Measurements from ENCODE around the gene GFI1B. TPM values are rescaled to one million over a fixed set of nuclear protein-coding genes. Genes with fewer than 3 reads are reported as not detected.

Gene GFI1B
- total RNA-seq, 1 experiment from 2014 or later = not detected

DNA sequence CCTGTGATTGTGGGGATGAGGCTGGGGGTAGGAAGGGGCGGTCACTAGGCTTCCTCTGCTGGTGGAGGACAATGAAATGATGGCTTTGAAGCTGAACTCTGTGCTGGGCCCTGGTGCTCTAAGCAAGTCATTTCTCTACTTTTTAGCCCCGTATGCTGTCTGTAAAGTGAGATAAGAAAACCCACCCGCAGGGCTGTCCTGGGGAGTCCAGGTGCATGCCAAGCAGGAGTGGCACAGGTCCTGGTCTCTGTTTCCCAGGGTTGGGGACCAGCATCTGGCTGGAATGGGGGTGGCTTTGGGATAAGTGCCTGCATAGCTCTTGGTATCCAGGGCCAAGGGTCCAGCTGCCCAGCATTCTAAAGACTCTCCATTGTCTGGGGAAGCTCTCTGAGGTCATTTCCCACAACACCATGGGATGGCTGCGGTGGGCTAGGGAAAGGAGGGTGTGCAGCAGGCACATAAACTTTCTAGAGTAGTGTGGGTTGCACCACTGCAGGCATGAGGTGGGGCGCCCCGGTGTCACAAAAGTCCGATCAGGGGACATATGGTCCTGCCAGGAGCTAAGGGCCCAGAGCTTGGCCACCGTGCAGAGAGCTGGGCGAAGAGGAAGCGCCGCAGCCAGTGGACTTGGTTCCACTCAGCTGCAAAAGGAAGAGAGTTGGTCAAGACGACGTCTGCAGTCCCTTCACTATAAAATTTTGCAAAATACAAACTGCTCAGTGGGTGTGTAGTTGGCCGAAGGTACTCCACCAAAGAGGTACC lies 26.7 kb downstream of the GFI1B start:
- Mint-ChIP-seq H3K4me1 (ENCODE audit: low read depth, unreplicated experiment) (no peaks in the 10 kb centered on the region), H3K4me3 (ENCODE audit: low read depth, unreplicated experiment) (no peak overlapping the region), H3K27me3 (ENCODE audit: unreplicated experiment) (peaks cover 80% of the 10 kb centered on the region), H3K9me3 (ENCODE audit: low read depth, unreplicated experiment) (peaks cover 3% of the 10 kb centered on the region), H3K36me3 (ENCODE audit: insufficient read depth, unreplicated experiment) (no peaks in the 10 kb centered on the region), H3K27ac (ENCODE audit: unreplicated experiment) (no peak overlapping the region)
- CTCF ChIA-PET = interaction anchor here (1.3 kb wide), 1 partner anchor 17 kb away, joined by 4 read pairs; no protein-coding TSS in a partner anchor
- no peak for TF ChIP-seq CTCF (IDR thresholded peaks at IDR 0.05; ENCODE audit: unreplicated experiment)
- BruUV-seq (replicated peaks) = no TSS peak
- no peak for DNase-seq
- intact Hi-C loops (cut with micrococcal nuclease; ENCODE audit: unreplicated experiment) = no loop called here

DNA sequence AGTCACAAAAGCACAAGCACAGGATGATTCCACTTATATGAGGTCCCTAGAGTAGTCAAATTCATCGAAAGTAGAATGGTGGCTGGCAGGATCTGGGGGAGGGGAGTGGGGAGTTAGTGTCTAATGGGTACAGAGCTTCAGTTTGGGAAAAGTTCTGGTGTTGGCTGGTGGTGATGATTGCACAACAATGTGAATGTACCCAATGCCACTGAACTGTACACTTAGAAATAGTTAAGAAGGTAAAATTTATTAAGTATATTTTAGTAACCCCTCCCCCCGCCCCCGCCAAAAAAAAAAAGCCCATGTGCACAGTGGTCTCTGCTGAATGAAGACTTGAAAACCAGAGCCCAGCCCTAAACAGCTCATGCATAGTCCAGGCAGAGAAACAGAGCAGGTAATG lies 27.5 kb downstream of the GFI1B start:
- CTCF ChIA-PET = interaction anchor here (1.3 kb wide), 1 partner anchor 16 kb away, joined by 4 read pairs; no protein-coding TSS in a partner anchor
- intact Hi-C loops (cut with micrococcal nuclease; ENCODE audit: unreplicated experiment) = no loop called here
- no peak for TF ChIP-seq CTCF (IDR thresholded peaks at IDR 0.05; ENCODE audit: unreplicated experiment)
- H3K4me3 Mint-ChIP-seq (ENCODE audit: low read depth, unreplicated experiment) = no peak overlapping the region
- no peaks in the 10 kb centered on the region for H3K4me1 Mint-ChIP-seq (ENCODE audit: low read depth, unreplicated experiment)
- H3K9me3 Mint-ChIP-seq (ENCODE audit: low read depth, unreplicated experiment) = peaks cover 3% of the 10 kb centered on the region
- BruUV-seq (replicated peaks) = no TSS peak
- no peak for DNase-seq
- H3K36me3 Mint-ChIP-seq (ENCODE audit: insufficient read depth, unreplicated experiment) = no peaks in the 10 kb centered on the region
- no peak overlapping the region for H3K27ac Mint-ChIP-seq (ENCODE audit: unreplicated experiment)
- peaks cover 72% of the 10 kb centered on the region for H3K27me3 Mint-ChIP-seq (ENCODE audit: unreplicated experiment)

GRCh38 chr9:133006731-133007352 lies 28.3 kb downstream of the GFI1B start:
- peaks cover 66% of the 10 kb centered on the region for H3K27me3 Mint-ChIP-seq (ENCODE audit: unreplicated experiment)
- no peak for DNase-seq
- TF ChIP-seq CTCF (IDR thresholded peaks at IDR 0.05; ENCODE audit: unreplicated experiment) = no peak
- H3K4me3 Mint-ChIP-seq (ENCODE audit: low read depth, unreplicated experiment) = no peak overlapping the region
- no TSS peak for BruUV-seq (replicated peaks)
- no peaks in the 10 kb centered on the region for H3K4me1 Mint-ChIP-seq (ENCODE audit: low read depth, unreplicated experiment)
- CTCF ChIA-PET = interaction anchor here (1.3 kb wide), 1 partner anchor 15 kb away, joined by 4 read pairs; no protein-coding TSS in a partner anchor
- peaks cover 3% of the 10 kb centered on the region for H3K9me3 Mint-ChIP-seq (ENCODE audit: low read depth, unreplicated experiment)
- intact Hi-C loops (cut with micrococcal nuclease; ENCODE audit: unreplicated experiment) = no loop called here
- no peak overlapping the region for H3K27ac Mint-ChIP-seq (ENCODE audit: unreplicated experiment)
- H3K36me3 Mint-ChIP-seq (ENCODE audit: insufficient read depth, unreplicated experiment) = no peaks in the 10 kb centered on the region

DNA sequence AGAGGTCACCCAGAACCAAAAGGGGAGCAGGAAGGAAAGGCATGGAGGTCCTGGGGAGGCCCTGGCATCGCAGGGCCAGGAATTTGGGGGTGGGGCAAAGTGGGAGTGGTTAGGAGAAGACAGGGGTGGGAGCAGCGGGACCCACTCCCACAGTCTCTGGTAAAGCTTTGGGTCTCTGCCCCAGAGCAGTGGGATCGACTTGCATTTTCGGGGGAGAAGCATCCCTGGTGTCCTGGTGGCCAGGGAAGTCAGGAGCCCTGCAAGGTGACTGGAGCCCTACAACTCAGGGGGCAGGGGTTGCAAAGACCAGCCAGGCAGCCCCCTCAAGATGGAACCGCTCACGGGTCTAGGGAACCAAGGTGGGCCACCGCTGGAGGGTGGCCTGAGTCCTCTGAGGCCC lies 29.9 kb downstream of the GFI1B start:
- H3K4me1 Mint-ChIP-seq (ENCODE audit: low read depth, unreplicated experiment) = no peaks in the 10 kb centered on the region
- peaks cover 51% of the 10 kb centered on the region for H3K27me3 Mint-ChIP-seq (ENCODE audit: unreplicated experiment)

More for the DNA sequence above, 29.9 kb downstream of the GFI1B start:
- H3K27ac Mint-ChIP-seq (ENCODE audit: unreplicated experiment) = no peak overlapping the region
- TF ChIP-seq CTCF (IDR thresholded peaks at IDR 0.05; ENCODE audit: unreplicated experiment) = no peak
- H3K36me3 Mint-ChIP-seq (ENCODE audit: insufficient read depth, unreplicated experiment) = no peaks in the 10 kb centered on the region
- peaks cover 3% of the 10 kb centered on the region for H3K9me3 Mint-ChIP-seq (ENCODE audit: low read depth, unreplicated experiment)
- intact Hi-C loops (cut with micrococcal nuclease; ENCODE audit: unreplicated experiment) = no loop called here
- CTCF ChIA-PET = no interaction called here
- no peak overlapping the region for H3K4me3 Mint-ChIP-seq (ENCODE audit: low read depth, unreplicated experiment)
- no TSS peak for BruUV-seq (replicated peaks)
- DNase-seq = no peak
